ENCODE measurements around the gene B3GNT7. TPM values are rescaled to one million over a fixed set of nuclear protein-coding genes. Genes with fewer than 3 reads are reported as not detected.

The B3GNT7 gene
- total and polyA plus RNA-seq, 2 of the 8 experiments (the other 6 are each of a cell fraction or from before 2014, with no cell fraction given), result 26.4 to 73.1 TPM

DNA sequence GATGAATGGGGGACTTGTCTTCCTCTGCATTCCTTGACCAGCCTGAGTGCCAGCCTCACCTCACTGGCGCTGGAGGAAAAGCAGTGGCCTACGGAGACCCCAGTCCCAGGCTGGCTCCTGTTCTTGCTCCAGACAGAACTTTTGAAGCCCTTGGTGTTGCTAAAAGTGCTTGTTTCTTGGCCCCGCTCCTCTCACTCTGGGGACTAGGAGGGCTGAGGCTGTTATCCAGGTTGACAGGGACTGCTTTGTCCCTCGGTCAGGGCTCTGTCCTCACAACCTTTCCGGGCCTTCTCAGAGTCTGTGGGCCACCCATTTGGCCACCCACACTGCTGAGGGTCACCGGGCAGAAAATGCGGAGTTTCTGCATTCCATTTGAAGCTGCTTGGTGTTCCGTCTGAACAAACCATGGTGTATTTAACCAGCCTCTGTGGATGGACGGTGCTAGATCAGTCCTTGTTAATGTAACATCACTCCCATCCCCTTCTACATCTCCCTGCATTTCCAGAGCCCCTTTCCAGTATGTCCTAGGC, 25.6 kb downstream of the B3GNT7 start:
- H3K9me3 ChIP-seq (ENCODE audit: insufficient read depth in 2 of 2, low read depth in 1 of 2, low read length in 1 of 2), result no peaks in the 10 kb centered on the region
- H2BK120ac ChIP-seq (replicated peaks; ENCODE audit: low read depth, low read length), result peak overlapping the region; percentile 49
- H3K23ac ChIP-seq (ENCODE audit: insufficient read length), result no peak overlapping the region
- 94% methylated on average over 8 of the region's 9 CpGs; no CpG with 5 or more reads in 1 of the 2 experiments for WGBS, 2 experiments (ENCODE audit: extremely low coverage in 1 of 2, insufficient coverage in 1 of 2, insufficient read length in 1 of 2, insufficient replicate concordance in 2 of 2, low coverage in 1 of 2, low lambda C conversion rate in 2 of 2, missing lambda C conversion rate in 1 of 2)
- ChIA-PET POLR2A (ENCODE audit: partially characterized antibody) (interaction anchor here (1.7 to 20.1 kb wide), 3 partner anchors 9 to 43 kb away, joined by 8 to 235 read pairs (median 21); partner anchors contain the start of gene NCL), CTCF (ENCODE audit: partially characterized antibody) (interaction anchor here (1.2 to 32.5 kb wide), 6 partner anchors 17 to 231 kb away, joined by 3 to 537 read pairs (median 6); partner anchors contain the start of gene B3GNT7)
- no peak overlapping the region for H3K9ac ChIP-seq (replicated peaks in 1 of 4; ENCODE audit: extremely low read depth in 1 of 4, low read depth in 3 of 4, low read length in 3 of 4)
- no peak for DNase-seq (ENCODE audit: low read depth in 1 of 2, low spot score in 2 of 2)
- H2BK12ac ChIP-seq (ENCODE audit: low read depth, low read length), result no peak overlapping the region; the same call in 1 of the 2 replicates
- no peaks in the 10 kb centered on the region for H3K27me3 ChIP-seq (replicated peaks in 1 of 4; ENCODE audit: control insufficient read depth in 3 of 4, extremely low read depth in 1 of 4, insufficient read depth in 3 of 4, low read length in 3 of 4)
- H3K23me2 ChIP-seq (ENCODE audit: low read depth, low read length), result no peaks in the 10 kb centered on the region
- peak overlapping the region; percentile 77 for H4K91ac ChIP-seq (replicated peaks; ENCODE audit: insufficient read length, low read length)
- no peak overlapping the region for H2BK15ac ChIP-seq (ENCODE audit: low read length)
- no peak overlapping the region for H3K4me3 ChIP-seq (ENCODE audit: extremely low read depth in 1 of 4, insufficient read depth in 2 of 4, low read depth in 3 of 4, low read length in 4 of 4)
- H3K56ac ChIP-seq (replicated peaks; ENCODE audit: insufficient read length, low read depth, low read length), result no peak overlapping the region
- H2BK5ac ChIP-seq (ENCODE audit: low read depth, low read length), result no peak overlapping the region
- H3K36me3 ChIP-seq (ENCODE audit: control insufficient read depth in 2 of 4, insufficient read depth in 4 of 4, low read length in 3 of 4), result no peaks in the 10 kb centered on the region
- peaks cover 0 to 6% (median 0%) of the 10 kb centered on the region in 4 experiments; a peak in 3 of 7 replicates for H3K4me1 ChIP-seq (replicated peaks in 1 of 4; ENCODE audit: control insufficient read depth in 3 of 4, insufficient read depth in 4 of 4, low read length in 3 of 4)
- no peak overlapping the region for H3K18ac ChIP-seq (ENCODE audit: extremely low read depth, low read length)
- H3K4ac ChIP-seq (replicated peaks; ENCODE audit: insufficient read length, low read depth, low read length), result no peak overlapping the region
- no peak overlapping the region for H4K8ac ChIP-seq (ENCODE audit: extremely low read depth, insufficient read depth, low read length)
- no peak overlapping the region for H3K4me2 ChIP-seq (ENCODE audit: insufficient read depth in 1 of 2, low read depth in 2 of 2, low read length in 2 of 2)
- peak overlapping the region; percentile 28; the same call in 1 of the 2 replicates for H2AK5ac ChIP-seq (ENCODE audit: low read depth, low read length)
- no peak for FAIRE-seq
- no peaks in the 10 kb centered on the region for H3K79me1 ChIP-seq (ENCODE audit: low read depth, low read length)
- no peak overlapping the region for H3K27ac ChIP-seq (ENCODE audit: low read depth, low read length)
- no peak overlapping the region for H3K14ac ChIP-seq (ENCODE audit: insufficient read length)
- H2BK20ac ChIP-seq (ENCODE audit: low read length), result no peak overlapping the region
- no peak overlapping the region for H2AFZ ChIP-seq (ENCODE audit: low read length)
- H4K20me1 ChIP-seq (replicated peaks in 1 of 2; ENCODE audit: control insufficient read depth in 1 of 2, insufficient read depth in 2 of 2, low read length in 2 of 2), result no peaks in the 10 kb centered on the region
- H4K5ac ChIP-seq (ENCODE audit: insufficient read length, low read depth, low read length), result no peak overlapping the region
- no peaks in the 10 kb centered on the region for H3K79me2 ChIP-seq (ENCODE audit: control insufficient read depth in 1 of 2, insufficient read depth in 2 of 2, low read length in 2 of 2)
- TF ChIP-seq CEBPB (IDR thresholded peaks at IDR 0.05; ENCODE audit: low read depth, low read length) (no peak), PHF8 (conservative IDR thresholded peaks at IDR 0.05; ENCODE audit: low read depth, low read length) (no peak), FOSL1 (IDR thresholded peaks at IDR 0.05; ENCODE audit: insufficient read depth, low read depth, low read length) (no peak), SP2 (IDR thresholded peaks at IDR 0.05; ENCODE audit: low read length) (no peak), RFX5 (IDR thresholded peaks at IDR 0.05; ENCODE audit: borderline replicate concordance, low read depth, low read length) (no peak), GABPA (IDR thresholded peaks at IDR 0.05; ENCODE audit: borderline replicate concordance, insufficient read depth, low read length) (no peak), SIRT6 (IDR thresholded peaks at IDR 0.05; ENCODE audit: low read length) (no peak), CBX5 (IDR thresholded peaks at IDR 0.05; ENCODE audit: low read depth, low read length) (no peak), TEAD4 (IDR thresholded peaks at IDR 0.05; ENCODE audit: low read depth, low read length) (no peak), SUZ12 (IDR thresholded peaks at IDR 0.05; ENCODE audit: low read length) (no peak), JUN (IDR thresholded peaks at IDR 0.05; ENCODE audit: low read depth, low read length) (no peak)
- TF ChIP-seq, protein P1, sequence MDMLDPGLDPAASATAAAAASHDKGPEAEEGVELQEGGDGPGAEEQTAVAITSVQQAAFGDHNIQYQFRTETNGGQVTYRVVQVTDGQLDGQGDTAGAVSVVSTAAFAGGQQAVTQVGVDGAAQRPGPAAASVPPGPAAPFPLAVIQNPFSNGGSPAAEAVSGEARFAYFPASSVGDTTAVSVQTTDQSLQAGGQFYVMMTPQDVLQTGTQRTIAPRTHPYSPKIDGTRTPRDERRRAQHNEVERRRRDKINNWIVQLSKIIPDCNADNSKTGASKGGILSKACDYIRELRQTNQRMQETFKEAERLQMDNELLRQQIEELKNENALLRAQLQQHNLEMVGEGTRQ (IDR thresholded peaks at IDR 0.05; ENCODE audit: low read length), result no peak
- TF ChIP-seq, protein P2, sequence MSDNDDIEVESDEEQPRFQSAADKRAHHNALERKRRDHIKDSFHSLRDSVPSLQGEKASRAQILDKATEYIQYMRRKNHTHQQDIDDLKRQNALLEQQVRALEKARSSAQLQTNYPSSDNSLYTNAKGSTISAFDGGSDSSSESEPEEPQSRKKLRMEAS (IDR thresholded peaks at IDR 0.05), result no peak
